Posterior cingulate gyrus (tissue), 11 donors: ENCODE data around the gene CRTC1.
"Not testable (repeated sequence)": the region's sequence is repeated elsewhere in the genome, so short reads cannot be mapped to it uniquely, and the experiment has no call there.

Source experiments
- DNase-seq, 10 donors: peaks; one replicate each; pipeline versions ENCODE4 v3.0.0 to v3.0.0-alpha.2; 2020 to 2021; ENCODE audit warnings: mixed read lengths in 3 of 10
- intact Hi-C: fragments of 100-400 bp; cut with DNase I; formaldehyde crosslinking; loops from one replicate; pipeline ENCODE4 v1.15.1; 2023

The CRTC1 gene

GRCh38 chr19:18668252-18668631, 15.2 kb upstream of the CRTC1 start:
- intact Hi-C loops: no loop called here
- peak in 1 of 10 donors; percentile 74 for DNase-seq

GRCh38 chr19:18668744-18669523, 14.5 kb upstream of the CRTC1 start:
- peak in 1 of 10 donors; percentile 82 for DNase-seq
- intact Hi-C loops: no loop called here

GRCh38 chr19:18669524-18669817, 14.0 kb upstream of the CRTC1 start:
- DNase-seq: peak in 2 of 10 donors; percentile 9 to 78
- intact Hi-C loops: no loop called here

GRCh38 chr19:18669883-18670282, 13.6 kb upstream of the CRTC1 start:
- peak in 1 of 10 donors; percentile 50 for DNase-seq
- intact Hi-C loops: loop anchor here (5.0 kb wide), 1 partner anchor 73 kb away; no protein-coding TSS in a partner anchor

GRCh38 chr19:18670312-18670711, 13.2 kb upstream of the CRTC1 start:
- DNase-seq: peak in 1 of 10 donors; percentile 70
- intact Hi-C loops: loop anchor here (5.0 kb wide), 1 partner anchor 73 kb away; no protein-coding TSS in a partner anchor

- intact Hi-C loops: loop anchor here (5.0 kb wide), 1 partner anchor 74 kb away; no protein-coding TSS in a partner anchor
- DNase-seq: peak in 1 of 10 donors; percentile 62
These were observed 12.0 kb upstream of the CRTC1 start for GRCh38 chr19:18671303-18672043.

- intact Hi-C loops: loop anchor here (5.0 kb wide), 1 partner anchor 75 kb away; no protein-coding TSS in a partner anchor
- DNase-seq: peak in 1 of 10 donors; percentile 83
These were observed 11.4 kb upstream of the CRTC1 start for GRCh38 chr19:18672044-18672451.

GRCh38 chr19:18672606-18673337, 10.7 kb upstream of the CRTC1 start:
- DNase-seq: peak in 9 of 10 donors; percentile 16 to 87 (median 50)
- intact Hi-C loops: loop anchor here (5.0 kb wide), 1 partner anchor 75 kb away; no protein-coding TSS in a partner anchor

GRCh38 chr19:18674616-18675015, 8.9 kb upstream of the CRTC1 start:
- intact Hi-C loops: loop anchor here (5.0 kb wide), 1 partner anchor 77 kb away; no protein-coding TSS in a partner anchor
- peak in 9 of 10 donors; percentile 54 to 95 (median 64) for DNase-seq

GRCh38 chr19:18675779-18676178, 7.7 kb upstream of the CRTC1 start:
- intact Hi-C loops: no loop called here
- DNase-seq: peak in 1 of 10 donors; percentile 57

- intact Hi-C loops: no loop called here
- DNase-seq: peak in 1 of 10 donors; percentile 26
These were observed 6.8 kb upstream of the CRTC1 start for GRCh38 chr19:18676692-18677091.

- peak in 1 of 10 donors; percentile 45 for DNase-seq
These were observed 6.3 kb upstream of the CRTC1 start for GRCh38 chr19:18677156-18677555.

GRCh38 chr19:18680148-18680547, 3.3 kb upstream of the CRTC1 start:
- intact Hi-C loops: loop anchor here (5.0 kb wide), 1 partner anchor 152 kb away; the partner anchor contains the start of gene UPF1
- not testable (repeated sequence) for DNase-seq

More at GRCh38 chr19:18677156-18677555, 6.3 kb upstream of the CRTC1 start:
- intact Hi-C loops: no loop called here

GRCh38 chr19:18682807-18683108, 722 bp upstream of the CRTC1 start:
- intact Hi-C loops: loop anchor here (5.0 kb wide), 1 partner anchor 150 kb away; the partner anchor contains the start of gene UPF1
- DNase-seq: no peak

GRCh38 chr19:18683958-18684641, 620 bp downstream of the CRTC1 start:
- intact Hi-C loops: loop anchor here (5.0 kb wide), 1 partner anchor 148 kb away; the partner anchor contains the start of gene UPF1
- DNase-seq: peak in 1 of 10 donors; percentile 67

- DNase-seq: peak in 1 of 10 donors; percentile 70
- intact Hi-C loops: loop anchor here (5.0 kb wide), 1 partner anchor 148 kb away; the partner anchor contains the start of gene UPF1
These were observed 1.1 kb downstream of the CRTC1 start for GRCh38 chr19:18684642-18684993.

GRCh38 chr19:18685597-18686190, 2.2 kb downstream of the CRTC1 start:
- DNase-seq: no peak
- intact Hi-C loops: no loop called here

- intact Hi-C loops: no loop called here
These were observed 4.4 kb downstream of the CRTC1 start for GRCh38 chr19:18687740-18688465.

GRCh38 chr19:18696023-18696422, 12.5 kb downstream of the CRTC1 start:
- no peak for DNase-seq
- intact Hi-C loops: no loop called here

More at GRCh38 chr19:18687740-18688465, 4.4 kb downstream of the CRTC1 start:
- DNase-seq: no peak
